Suprapubic skin (tissue), 4 donors: Measurements from ENCODE around the gene TTLL5.

Source experiments
- POLR2A ChIP-seq, 2 donors: fragments of 450-650 bp; IDR thresholded peaks; one replicate each; pipeline ENCODE4 v1.6.1; 2017; ENCODE audit warnings: antibody characterized with exemption in 2 of 2, mild to moderate bottlenecking in 2 of 2, moderate library complexity in 2 of 2
- POLR2AphosphoS5 ChIP-seq, 3 donors: sonication (generic); formaldehyde crosslinking; IDR thresholded peaks; one replicate each; pipeline ENCODE4 v1.6.1; 2017; ENCODE audit warnings: antibody characterized with exemption in 3 of 3
- TF ChIP-seq, protein P1 (sequence below), 2 donors: fragments of 200-600 bp in 1 of 2; fragments of 450-650 bp in 1 of 2; sonication (generic) in 1 of 2; IDR thresholded peaks; one replicate each; pipeline ENCODE4 v1.5.1; 2016 to 2019; ENCODE audit warnings: antibody characterized with exemption in 2 of 2, mild to moderate bottlenecking in 1 of 2, moderate library complexity in 1 of 2

DNA sequence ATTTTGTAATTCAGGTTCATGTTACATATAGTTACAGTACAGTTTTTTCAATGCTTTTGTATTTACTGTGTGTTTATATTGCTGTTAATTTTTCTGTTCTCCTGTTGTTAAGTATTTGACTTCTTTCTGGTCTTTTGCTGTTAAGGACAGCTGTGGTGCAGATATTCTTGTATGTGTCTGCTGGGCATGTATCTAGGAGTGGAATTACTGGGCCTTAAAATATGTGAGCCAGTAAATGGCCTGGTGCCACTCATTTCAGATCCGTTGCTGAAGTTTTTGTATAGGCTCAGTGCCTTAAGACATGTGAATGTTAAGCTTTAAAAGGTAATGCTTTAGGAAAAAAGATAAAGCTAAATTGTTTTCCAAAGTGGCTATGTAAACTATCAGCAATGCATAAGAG, 87.3 kb downstream of the TTLL5 start:
- TF ChIP-seq, protein P1, sequence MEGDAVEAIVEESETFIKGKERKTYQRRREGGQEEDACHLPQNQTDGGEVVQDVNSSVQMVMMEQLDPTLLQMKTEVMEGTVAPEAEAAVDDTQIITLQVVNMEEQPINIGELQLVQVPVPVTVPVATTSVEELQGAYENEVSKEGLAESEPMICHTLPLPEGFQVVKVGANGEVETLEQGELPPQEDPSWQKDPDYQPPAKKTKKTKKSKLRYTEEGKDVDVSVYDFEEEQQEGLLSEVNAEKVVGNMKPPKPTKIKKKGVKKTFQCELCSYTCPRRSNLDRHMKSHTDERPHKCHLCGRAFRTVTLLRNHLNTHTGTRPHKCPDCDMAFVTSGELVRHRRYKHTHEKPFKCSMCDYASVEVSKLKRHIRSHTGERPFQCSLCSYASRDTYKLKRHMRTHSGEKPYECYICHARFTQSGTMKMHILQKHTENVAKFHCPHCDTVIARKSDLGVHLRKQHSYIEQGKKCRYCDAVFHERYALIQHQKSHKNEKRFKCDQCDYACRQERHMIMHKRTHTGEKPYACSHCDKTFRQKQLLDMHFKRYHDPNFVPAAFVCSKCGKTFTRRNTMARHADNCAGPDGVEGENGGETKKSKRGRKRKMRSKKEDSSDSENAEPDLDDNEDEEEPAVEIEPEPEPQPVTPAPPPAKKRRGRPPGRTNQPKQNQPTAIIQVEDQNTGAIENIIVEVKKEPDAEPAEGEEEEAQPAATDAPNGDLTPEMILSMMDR (IDR thresholded peaks at IDR 0.05): no peak
- TF ChIP-seq POLR2AphosphoS5 (IDR thresholded peaks at IDR 0.05): no peak
- TF ChIP-seq POLR2A (IDR thresholded peaks at IDR 0.05): no peak
